GM19351 (cell line): ENCODE data around the gene AHRR.
"Not testable (repeated sequence)": the region's sequence is repeated elsewhere in the genome, so short reads cannot be mapped to it uniquely, and the experiment has no call there.

Source experiments
- ATAC-seq: cut with Tn5 transposase; IDR thresholded peaks from one replicate; pipeline ENCODE4 v1.9.1; 2021; ENCODE audit warnings: mild to moderate bottlenecking, moderate library complexity; ENCODE audit not compliant: unreplicated experiment

Gene AHRR

GRCh38 chr5:305050-305449, 16.5 kb upstream of the AHRR start:
- no peak for ATAC-seq

GRCh38 chr5:305459-305858, 16.1 kb upstream of the AHRR start:
- no peak for ATAC-seq

- ATAC-seq = no peak
Measured at GRCh38 chr5:306011-306805, 15.3 kb upstream of the AHRR start.

GRCh38 chr5:307306-307705, 14.2 kb upstream of the AHRR start:
- no peak for ATAC-seq

- no peak for ATAC-seq
Measured at GRCh38 chr5:307794-308579, 13.5 kb upstream of the AHRR start.

GRCh38 chr5:308672-309271, 12.7 kb upstream of the AHRR start:
- ATAC-seq = no peak

- ATAC-seq = not testable (repeated sequence)
Measured at GRCh38 chr5:309831-310230, 11.7 kb upstream of the AHRR start.

GRCh38 chr5:310516-310915, 11.0 kb upstream of the AHRR start:
- ATAC-seq = no peak

GRCh38 chr5:310941-311434, 10.5 kb upstream of the AHRR start:
- ATAC-seq = no peak

GRCh38 chr5:311963-312362, 9.6 kb upstream of the AHRR start:
- ATAC-seq = no peak

- ATAC-seq = no peak
Measured at GRCh38 chr5:312845-313244, 8.7 kb upstream of the AHRR start.

GRCh38 chr5:313265-313664, 8.2 kb upstream of the AHRR start:
- no peak for ATAC-seq

- no peak for ATAC-seq
Measured at GRCh38 chr5:313806-314376, 7.6 kb upstream of the AHRR start.

- ATAC-seq = no peak
Measured at GRCh38 chr5:314676-315487, 6.6 kb upstream of the AHRR start.

GRCh38 chr5:315488-316209, 5.9 kb upstream of the AHRR start:
- no peak for ATAC-seq

- peak; percentile 5 for ATAC-seq
Measured at GRCh38 chr5:316210-317085, 5.1 kb upstream of the AHRR start.

- ATAC-seq = peak; percentile 80
Measured at GRCh38 chr5:317086-317811, 4.3 kb upstream of the AHRR start.

- no peak for ATAC-seq
Measured at GRCh38 chr5:318341-318897, 3.1 kb upstream of the AHRR start.
